ENCODE data around the gene B4GALT4. TPM values are rescaled to one million over a fixed set of nuclear protein-coding genes. Genes with fewer than 3 reads are reported as not detected.

Gene B4GALT4
- total and polyA plus RNA-seq, 7 donors, result 3.2 to 12.7 (median 6.2) TPM

- intact Hi-C loops (cut with DNase I), result no loop called here
- Histone ChIP-seq H3K36me3 (ENCODE audit: insufficient read depth in 1 of 2, low read depth in 1 of 2) (no peaks in the 10 kb centered on the region), H3K4me1 (peaks cover 3% of the 10 kb centered on the region), H3K27ac (no peak overlapping the region), H3K4me3 (no peak overlapping the region), H3K27me3 (ENCODE audit: insufficient read depth in 3 of 3, low read length in 2 of 3) (no peaks in the 10 kb centered on the region), H3K9me3 (no peaks in the 10 kb centered on the region)
- DNase-seq (no peak), ATAC-seq (no peak)
- WGBS, 3 donors, result 5 to 20% (median 20%) methylated on average over 1 of the region's 1 CpG
- no peak for TF ChIP-seq CTCF (IDR thresholded peaks at IDR 0.05)
These were observed 18.2 kb upstream of the B4GALT4 start for GRCh38 chr3:119258915-119259314.

GRCh38 chr3:119257654-119258410 is 17.2 kb upstream of the B4GALT4 start:
- ATAC-seq (no peak), DNase-seq (no peak)
- intact Hi-C loops (cut with DNase I), result no loop called here
- Histone ChIP-seq H3K4me3 (no peak overlapping the region), H3K4me1 (peaks cover 3% of the 10 kb centered on the region), H3K27ac (no peak overlapping the region), H3K27me3 (ENCODE audit: insufficient read depth in 3 of 3, low read length in 2 of 3) (no peaks in the 10 kb centered on the region), H3K36me3 (ENCODE audit: insufficient read depth in 1 of 2, low read depth in 1 of 2) (no peaks in the 10 kb centered on the region), H3K9me3 (no peaks in the 10 kb centered on the region)
- no peak for TF ChIP-seq CTCF (IDR thresholded peaks at IDR 0.05)
- WGBS, 3 donors, result 80 to 86% (median 84%) methylated on average over 8 of the region's 8 CpGs

GRCh38 chr3:119257111-119257510 is 16.4 kb upstream of the B4GALT4 start:
- DNase-seq, result no peak
- 74 to 77% (median 76%) methylated on average over 2 of the region's 2 CpGs for WGBS, 3 donors
- H3K36me3 ChIP-seq (ENCODE audit: insufficient read depth in 1 of 2, low read depth in 1 of 2), result no peaks in the 10 kb centered on the region
- no peak overlapping the region for H3K27ac ChIP-seq
- intact Hi-C loops (cut with DNase I), result no loop called here
- TF ChIP-seq CTCF (IDR thresholded peaks at IDR 0.05), result no peak
- H3K9me3 ChIP-seq, result no peaks in the 10 kb centered on the region
- no peak overlapping the region for H3K4me3 ChIP-seq
- no peak for ATAC-seq
- no peaks in the 10 kb centered on the region for H3K27me3 ChIP-seq (ENCODE audit: insufficient read depth in 3 of 3, low read length in 2 of 3)
- H3K4me1 ChIP-seq, result peaks cover 3% of the 10 kb centered on the region

GRCh38 chr3:119255214-119255613 is 14.5 kb upstream of the B4GALT4 start:
- ATAC-seq, result no peak

More at GRCh38 chr3:119255214-119255613, 14.5 kb upstream of the B4GALT4 start:
- H3K4me1 ChIP-seq, result peaks cover 3% of the 10 kb centered on the region
- no peaks in the 10 kb centered on the region for H3K36me3 ChIP-seq (ENCODE audit: insufficient read depth in 1 of 2, low read depth in 1 of 2)
- intact Hi-C loops (cut with DNase I), result no loop called here
- WGBS, 3 donors, result 92 to 94% (median 93%) methylated on average over 2 of the region's 2 CpGs
- no peaks in the 10 kb centered on the region for H3K27me3 ChIP-seq (ENCODE audit: insufficient read depth in 3 of 3, low read length in 2 of 3)
- H3K9me3 ChIP-seq, result no peaks in the 10 kb centered on the region
- no peak for TF ChIP-seq CTCF (IDR thresholded peaks at IDR 0.05)
- H3K4me3 ChIP-seq, result no peak overlapping the region
- H3K27ac ChIP-seq, result no peak overlapping the region
- DNase-seq, result no peak
